HG02870 (cell line): ENCODE data around the gene GAK.
"Not testable (repeated sequence)": the region's sequence is repeated elsewhere in the genome, so short reads cannot be mapped to it uniquely, and the experiment has no call there.

Source experiments
- ATAC-seq: cut with Tn5 transposase; IDR thresholded peaks from one replicate; pipeline ENCODE4 v1.9.1; 2021; ENCODE audit warnings: mild to moderate bottlenecking, moderate library complexity; ENCODE audit not compliant: unreplicated experiment

Gene GAK

GRCh38 chr4:931960-932712 lies at the start of gene GAK, which contains the start of gene TMEM175:
Gene GAK (minus strand): TSS chr4:932316. CDS start chr4:932187, 129 bp downstream.
Gene TMEM175 (plus strand): TSS chr4:932460. CDS start chr4:947740, 15,280 bp downstream.
- peak; percentile 82 for ATAC-seq

GRCh38 chr4:978957-979701 lies 47.0 kb upstream of the GAK start:
- no peak for ATAC-seq

GRCh38 chr4:976016-976415 lies 43.9 kb upstream of the GAK start:
- not testable (repeated sequence) for ATAC-seq

GRCh38 chr4:974668-975067 lies 42.6 kb upstream of the GAK start:
- no peak for ATAC-seq

GRCh38 chr4:973431-974397 lies 41.6 kb upstream of the GAK start, which contains the start of gene DGKQ:
Gene DGKQ (minus strand): TSS chr4:973569. CDS start chr4:973482, 87 bp downstream.
- ATAC-seq: peak; percentile 68

- peak; percentile 38 for ATAC-seq
Measured at GRCh38 chr4:972651-973424, 40.7 kb upstream of the GAK start.

GRCh38 chr4:971666-972500 lies 39.8 kb upstream of the GAK start:
- ATAC-seq: no peak

GRCh38 chr4:970854-971520 lies 38.9 kb upstream of the GAK start:
- no peak for ATAC-seq

GRCh38 chr4:970046-970745 lies 38.1 kb upstream of the GAK start:
- no peak for ATAC-seq

- ATAC-seq: no peak
Measured at GRCh38 chr4:968621-969394, 36.7 kb upstream of the GAK start.

GRCh38 chr4:968221-968620 lies 36.1 kb upstream of the GAK start:
- ATAC-seq: no peak

GRCh38 chr4:967113-968104 lies 35.3 kb upstream of the GAK start:
- no peak for ATAC-seq

- no peak for ATAC-seq
Measured at GRCh38 chr4:966266-967112, 34.4 kb upstream of the GAK start.

GRCh38 chr4:965766-966134 lies 33.6 kb upstream of the GAK start:
- no peak for ATAC-seq

GRCh38 chr4:965048-965765 lies 33.1 kb upstream of the GAK start:
- no peak for ATAC-seq
